ENCODE results near the gene CCDC30.
"Not testable (repeated sequence)": the region's sequence is repeated elsewhere in the genome, so short reads cannot be mapped to it uniquely, and the experiment has no call there.

CCDC30 gene

GRCh38 chr1:42620307-42620706, 157.2 kb downstream of the CCDC30 start:
- in situ Hi-C loops (cut with MboI; ENCODE audit: low sequenced_read_pairs): loop anchor here (25.0 kb wide), 1 partner anchor 492 kb away; no protein-coding TSS in a partner anchor

DNA sequence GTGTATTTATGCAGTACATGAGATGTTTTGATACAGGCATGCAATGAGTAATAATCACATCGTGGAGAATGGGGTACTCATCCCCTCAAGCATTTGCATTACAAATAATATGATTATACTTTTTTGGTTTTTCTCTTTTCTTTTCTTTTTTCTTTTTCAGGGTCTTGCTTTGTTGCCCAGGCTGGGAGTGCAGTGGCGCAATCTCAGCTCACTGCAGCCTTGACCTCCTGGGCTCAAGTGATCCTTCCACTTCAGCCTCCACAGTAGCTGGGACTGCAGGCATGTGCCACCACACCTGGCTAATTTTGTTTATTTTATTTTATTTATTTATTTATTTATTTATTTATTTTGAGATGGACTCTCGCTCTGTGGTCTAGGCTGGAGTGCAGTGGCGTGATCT, 158.1 kb downstream of the CCDC30 start:
- in situ Hi-C loops (cut with MboI; ENCODE audit: low sequenced_read_pairs): loop anchor here (25.0 kb wide), 1 partner anchor 491 kb away; no protein-coding TSS in a partner anchor

DNA sequence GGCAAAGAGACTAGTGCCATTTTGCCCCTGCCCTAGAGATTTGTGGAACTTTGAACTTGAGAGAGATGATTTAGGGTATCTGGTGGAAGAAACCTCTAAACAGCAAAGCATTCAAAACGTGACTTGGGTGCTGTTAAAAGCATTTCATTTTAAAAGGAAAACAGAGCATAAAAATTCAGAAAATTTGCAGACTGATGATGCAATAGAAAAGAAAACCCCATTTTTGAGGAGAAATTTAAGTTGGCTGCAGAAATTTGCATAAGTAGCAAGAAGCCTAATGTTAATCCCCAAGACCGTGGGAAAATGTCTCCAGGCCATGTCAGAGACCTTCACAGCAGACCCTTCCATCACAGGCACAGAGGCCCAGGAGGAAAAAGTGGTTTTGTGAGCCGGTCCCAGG, 164.1 kb downstream of the CCDC30 start:
- in situ Hi-C loops (cut with MboI; ENCODE audit: low sequenced_read_pairs): not testable (repeated sequence)

GRCh38 chr1:42639116-42639515, 176.0 kb downstream of the CCDC30 start:
- in situ Hi-C loops (cut with MboI; ENCODE audit: low sequenced_read_pairs): no loop called here

GRCh38 chr1:42646056-42646455, 183.0 kb downstream of the CCDC30 start:
- in situ Hi-C loops (cut with MboI; ENCODE audit: low sequenced_read_pairs): no loop called here

DNA sequence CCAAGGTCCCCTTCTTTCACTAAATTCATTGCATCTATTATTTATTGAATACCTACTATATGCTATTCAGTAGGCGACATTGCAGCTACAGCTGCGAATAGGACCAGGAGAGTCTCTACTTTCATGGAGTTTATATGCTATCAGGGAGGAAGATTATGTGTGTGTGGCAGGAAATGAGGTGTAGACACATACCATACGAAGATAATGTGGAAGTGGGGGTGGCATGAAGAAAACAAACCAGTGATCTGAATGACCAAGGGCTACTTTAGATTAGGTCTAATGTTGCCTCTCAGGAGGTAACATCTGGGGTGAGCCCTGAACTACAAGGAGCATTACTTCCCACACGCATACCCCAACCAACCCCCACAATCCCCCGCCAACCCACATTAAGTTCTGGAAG, 194.1 kb downstream of the CCDC30 start:
- in situ Hi-C loops (cut with MboI; ENCODE audit: low sequenced_read_pairs): no loop called here

GRCh38 chr1:42657981-42658876, 195.1 kb downstream of the CCDC30 start, which contains the start of gene PPIH:
PPIH (plus strand) TSS chr1:42658423; CDS start chr1:42658447, 24 bp downstream.
- in situ Hi-C loops (cut with MboI; ENCODE audit: low sequenced_read_pairs): no loop called here

GRCh38 chr1:42658877-42659337, 195.8 kb downstream of the CCDC30 start:
- in situ Hi-C loops (cut with MboI; ENCODE audit: low sequenced_read_pairs): no loop called here

GRCh38 chr1:42660907-42661500, 197.9 kb downstream of the CCDC30 start:
- in situ Hi-C loops (cut with MboI; ENCODE audit: low sequenced_read_pairs): no loop called here

DNA sequence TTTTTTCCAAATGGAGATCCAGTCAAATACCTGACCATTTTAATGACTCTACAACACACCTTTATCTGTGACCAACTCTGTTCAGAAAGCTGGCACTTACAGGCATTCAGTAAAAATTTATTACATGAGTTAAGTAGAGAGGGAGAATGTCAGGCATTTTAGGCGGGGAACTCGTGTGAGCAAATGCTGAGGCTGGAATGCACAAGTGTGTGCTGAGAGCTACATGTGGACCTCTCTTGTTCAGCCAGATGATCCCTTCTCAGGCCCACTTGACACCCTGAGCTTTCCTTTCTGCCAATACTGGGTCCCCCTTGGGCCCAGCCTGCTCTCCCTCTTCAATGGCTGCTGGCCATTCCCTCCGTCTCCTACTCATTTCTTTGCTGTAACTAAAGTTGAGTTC, 206.8 kb downstream of the CCDC30 start:
- in situ Hi-C loops (cut with MboI; ENCODE audit: low sequenced_read_pairs): no loop called here

DNA sequence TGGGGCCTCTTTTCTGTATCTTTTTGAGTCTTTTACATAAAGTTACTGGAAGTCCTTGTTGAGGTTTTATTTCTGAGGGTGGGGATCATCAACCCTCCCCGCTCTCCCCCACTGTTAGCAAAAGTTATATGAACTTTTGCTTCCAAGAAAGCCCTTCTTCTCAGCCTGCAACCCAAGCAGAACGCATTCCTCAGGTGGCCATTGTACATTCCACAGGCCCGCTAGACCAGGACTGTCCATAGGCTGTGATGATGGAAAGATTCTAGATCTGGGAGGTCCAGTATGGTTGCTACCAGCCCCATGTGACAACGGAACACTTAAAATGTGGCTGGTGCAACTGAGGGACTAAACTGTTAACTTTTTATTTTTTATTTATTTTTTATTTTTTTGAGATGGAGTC, 207.3 kb downstream of the CCDC30 start:
- in situ Hi-C loops (cut with MboI; ENCODE audit: low sequenced_read_pairs): no loop called here

GRCh38 chr1:42674214-42674613, 211.1 kb downstream of the CCDC30 start:
- in situ Hi-C loops (cut with MboI; ENCODE audit: low sequenced_read_pairs): no loop called here

DNA sequence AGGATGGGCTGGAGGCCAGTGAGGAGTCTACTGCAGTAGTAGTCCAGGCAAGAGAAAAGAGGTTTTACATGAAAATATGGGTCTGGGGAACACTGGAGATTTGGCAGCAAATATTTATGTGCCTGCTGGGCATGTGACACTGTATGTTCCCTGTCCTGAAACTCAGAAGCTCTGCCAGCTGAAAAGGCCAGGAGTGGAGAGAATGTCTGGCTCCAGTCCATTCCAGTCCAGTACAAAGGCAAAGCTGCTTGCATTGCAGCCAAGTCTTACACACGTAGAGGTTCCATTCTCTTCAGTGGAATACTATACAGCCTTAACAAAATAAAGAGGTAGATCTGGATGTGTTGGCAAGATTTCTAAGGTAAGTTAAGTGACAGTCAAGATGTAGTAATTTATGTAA, 211.6 kb downstream of the CCDC30 start:
- in situ Hi-C loops (cut with MboI; ENCODE audit: low sequenced_read_pairs): no loop called here

DNA sequence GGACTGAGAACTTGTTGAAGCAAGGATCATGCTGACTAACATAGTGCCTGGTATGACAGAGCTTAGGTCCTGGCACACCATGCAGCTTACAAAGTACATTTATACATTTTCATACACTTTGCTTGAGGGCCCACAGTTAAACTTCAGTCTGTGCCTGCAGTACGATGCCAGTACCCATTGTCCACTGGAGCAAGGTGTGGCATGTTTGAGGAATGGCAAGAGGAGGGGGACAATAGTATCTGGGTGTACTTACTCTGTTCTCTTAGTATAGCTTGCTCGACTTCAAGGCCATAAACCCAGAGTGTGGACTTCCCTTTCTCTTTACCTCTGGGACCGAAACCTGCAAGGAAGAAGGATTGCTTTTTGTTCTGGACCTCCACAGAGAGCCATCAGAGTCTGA, 212.4 kb downstream of the CCDC30 start:
- in situ Hi-C loops (cut with MboI; ENCODE audit: low sequenced_read_pairs): no loop called here

- in situ Hi-C loops (cut with MboI; ENCODE audit: low sequenced_read_pairs): no loop called here
Measured at GRCh38 chr1:42676534-42677087, 213.5 kb downstream of the CCDC30 start.

DNA sequence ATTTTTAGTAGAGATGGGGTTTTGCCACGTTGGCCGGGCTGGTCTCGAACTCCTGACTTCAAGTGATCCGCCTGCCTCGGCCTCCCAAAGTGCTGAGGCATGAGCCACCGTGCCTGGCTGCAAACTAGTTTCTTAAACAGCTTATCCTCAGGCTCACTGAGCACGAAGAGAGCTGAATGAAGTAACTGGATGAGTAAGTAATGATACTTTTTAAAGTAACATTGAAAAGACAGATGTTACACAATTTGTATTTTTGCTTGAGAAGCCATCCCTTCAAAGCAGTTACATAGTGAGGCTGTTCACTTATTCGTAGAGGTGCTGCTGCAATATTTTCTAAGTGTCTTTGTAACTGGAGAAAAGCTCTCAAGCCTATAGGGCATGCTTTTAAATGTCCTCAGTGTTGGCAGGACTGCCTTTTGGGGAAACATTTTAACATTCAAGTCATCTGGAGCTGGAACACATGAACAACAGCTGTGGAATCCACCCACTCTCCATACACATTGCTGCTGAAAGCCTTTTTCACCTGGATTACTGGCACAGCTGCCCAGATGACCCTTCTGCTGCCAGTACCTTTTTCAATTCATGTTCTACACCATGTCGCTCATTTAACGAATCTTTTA, 216.4 kb downstream of the CCDC30 start:
- in situ Hi-C loops (cut with MboI; ENCODE audit: low sequenced_read_pairs): no loop called here

DNA sequence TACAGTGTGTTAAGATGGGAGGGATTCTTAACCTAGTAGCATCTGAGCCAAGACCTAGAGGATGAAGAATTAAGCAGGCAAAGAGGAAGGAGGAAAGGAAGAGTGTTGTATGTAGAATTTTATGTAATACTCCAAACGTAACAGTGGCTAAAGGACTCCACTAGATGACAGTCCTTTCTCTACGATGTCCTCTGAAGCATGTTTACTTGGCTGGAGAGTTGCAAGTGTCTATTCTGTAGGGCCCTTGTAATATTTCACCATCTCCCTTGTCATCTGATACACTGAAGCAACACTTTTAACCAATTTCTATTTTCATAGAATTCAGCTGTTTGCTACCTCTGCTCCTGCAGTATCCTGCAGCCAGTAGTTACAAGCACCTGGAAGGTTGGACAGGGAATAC, 217.0 kb downstream of the CCDC30 start:
- in situ Hi-C loops (cut with MboI; ENCODE audit: low sequenced_read_pairs): no loop called here

GRCh38 chr1:42680921-42681683, 218.0 kb downstream of the CCDC30 start:
- in situ Hi-C loops (cut with MboI; ENCODE audit: low sequenced_read_pairs): no loop called here

DNA sequence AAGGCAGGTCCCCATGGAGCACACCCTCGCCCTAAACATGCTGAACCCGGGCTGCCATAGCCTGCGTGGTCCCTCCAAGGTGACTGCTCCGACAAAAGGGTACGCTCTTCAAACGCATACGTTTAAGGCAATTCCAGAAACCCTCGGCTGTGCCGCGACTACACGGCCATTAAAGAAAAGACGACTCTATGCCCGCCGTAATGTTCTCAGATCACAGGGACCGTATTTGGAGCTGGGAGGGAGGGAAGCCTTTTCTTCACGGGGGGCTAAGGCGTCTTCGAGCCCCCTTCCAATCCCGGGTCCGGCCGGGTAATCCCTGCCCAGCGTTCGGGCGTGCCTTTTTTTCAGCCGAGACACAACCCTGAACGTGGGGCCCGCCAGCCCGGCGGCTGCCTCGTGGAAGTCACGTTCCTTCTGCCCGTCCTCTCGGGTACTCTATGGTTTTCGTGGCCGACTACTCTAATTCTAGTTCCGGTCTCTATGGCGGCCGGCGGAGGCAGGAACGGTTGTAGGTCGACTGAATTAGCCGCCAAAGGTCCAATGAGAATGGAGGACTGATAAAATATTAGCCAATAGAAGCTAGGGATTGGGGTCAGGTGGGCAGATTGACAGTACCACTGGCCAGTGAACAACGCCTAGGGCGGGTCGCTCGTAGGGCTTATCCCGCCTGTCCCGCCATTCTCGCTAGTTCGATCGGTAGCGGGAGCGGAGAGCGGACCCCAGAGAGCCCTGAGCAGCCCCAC, 218.8 kb downstream of the CCDC30 start, which contains the start of gene YBX1:
TSS of gene YBX1 (plus strand) at position 678 of the 743 bp plus-strand sequence. CDS start 148 bp downstream, outside the sequence.
- in situ Hi-C loops (cut with MboI; ENCODE audit: low sequenced_read_pairs): no loop called here

- in situ Hi-C loops (cut with MboI; ENCODE audit: low sequenced_read_pairs): not testable (repeated sequence)
Measured at GRCh38 chr1:42682484-42682738, 219.3 kb downstream of the CCDC30 start.

Data from HL-60/S4 (cell line).